K562 (cell line): ENCODE results near the gene DKKL1. TPM values are rescaled to one million over a fixed set of nuclear protein-coding genes. Genes with fewer than 3 reads are reported as not detected.
A peak's percentile ranks its signal among the peaks of the same experiment; 100 is the strongest.

ENCODE experiments used
- BRD9 ChIP-seq: fragments of 450-650 bp; IDR thresholded peaks from 2 replicates; pipeline ENCODE4 v1.6.1; 2018; ENCODE audit warnings: low read depth; ENCODE audit not compliant: partially characterized antibody
- CBFA2T2 ChIP-seq: fragments of 450-650 bp; conservative IDR thresholded peaks from 2 replicates; pipeline ENCODE4 v1.6.1; 2017; ENCODE audit warnings: mild to moderate bottlenecking
- CTCF ChIP-seq, 3 experiments: IDR thresholded peaks in 2 of 3; conservative IDR thresholded peaks in 1 of 3; 2 replicates each; pipeline ENCODE4 v1.5.1; 2011 to 2012; ENCODE audit warnings: low read length in 3 of 3, mild to moderate bottlenecking in 3 of 3, control low read depth in 2 of 3, improper control_type of control experiment in 1 of 3, inconsistent platforms in 1 of 3, low read depth in 1 of 3, mixed read lengths in 1 of 3, moderate library complexity in 1 of 3; ENCODE audit not compliant: insufficient read depth in 2 of 3
- FOS ChIP-seq: IDR thresholded peaks from 3 replicates; pipeline ENCODE4 v1.6.1; 2011; ENCODE audit not compliant: insufficient read length; ENCODE audit errors: extremely low read depth
- LCOR ChIP-seq: sonication (generic); formaldehyde crosslinking; IDR thresholded peaks from 2 replicates; pipeline ENCODE4 v1.8.0; 2022; ENCODE audit warnings: mild to moderate bottlenecking, missing genetic modification reagents
- PRDM10 ChIP-seq: fragments of 450-650 bp; IDR thresholded peaks from 2 replicates; pipeline ENCODE4 v1.6.1; 2018; ENCODE audit not compliant: partially characterized antibody
- RAD21 ChIP-seq, 2 experiments: fragments of 250-450 bp in 1 of 2; fragments of 450-650 bp in 1 of 2; sonication (Bioruptor Pico) in 1 of 2; formaldehyde crosslinking in 1 of 2; IDR thresholded peaks in 1 of 2; conservative IDR thresholded peaks in 1 of 2; 2 replicates each; pipeline versions ENCODE4 v1.4.0 to v1.8.0; 2020 to 2022; ENCODE audit warnings: mild to moderate bottlenecking in 2 of 2, moderate library complexity in 1 of 2
- ZBTB2 ChIP-seq: fragments of 450-650 bp; IDR thresholded peaks from 2 replicates; pipeline ENCODE4 v1.6.1; 2016; ENCODE audit warnings: antibody characterized with exemption
- polyA plus RNA-seq, 8 experiments: library from polyadenylated mRNA; depleted of rRNA in 4 of 8; stranded (reverse) in 5 of 8; unstranded in 3 of 8; fragments of >200 nt; fragmentation: Nextera tagmentation in 2 of 8; fragmentation: Illumina TruSeq in 1 of 8; extraction: Ambion mirVana in 2 of 8; extraction: Trizol in 1 of 8; gene quantifications; 2 replicates each; pipeline versions ENCODE4 v1.2.1 to v1.2.3, GENCODE V29; 2011 to 2014; ENCODE audit warnings: inconsistent platforms in 1 of 8, missing spikeins in 1 of 8
- total RNA-seq, 7 experiments: library from RNA; depleted of rRNA in 6 of 7; stranded (reverse); fragments of >200 nt in 6 of 7; fragmentation: Illumina TruSeq in 2 of 7; extraction: Trizol in 2 of 7; gene quantifications; 2 replicates each; pipeline versions ENCODE4 v1.2.1 to v1.2.3, GENCODE V29; 2011 to 2021; ENCODE audit warnings: low replicate concordance in 1 of 7
- TF ChIP-seq, protein P1 (sequence below): sonication (generic); formaldehyde crosslinking; IDR thresholded peaks from 2 replicates; pipeline ENCODE4 v1.8.0; 2023; ENCODE audit warnings: missing genetic modification reagents, mild to moderate bottlenecking, borderline replicate concordance

The DKKL1 gene
- total and polyA plus RNA-seq, 9 of the 15 experiments (the other 6 are each of a cell fraction or from before 2014, with no cell fraction given), result 0.15 to 1.7 (median 0.52) TPM

GRCh38 chr19:49347835-49348234, 15.8 kb upstream of the DKKL1 start (continued):
- TF ChIP-seq CTCF (IDR thresholded peaks at IDR 0.05 in 2 of 3, conservative IDR thresholded peaks at IDR 0.05 in 1 of 3; ENCODE audit: insufficient read depth in 2 of 3, low read depth in 1 of 3, low read length in 3 of 3), result peak; percentile 43 to 62 (median 52)
- peak; percentile 12 for TF ChIP-seq PRDM10
- TF ChIP-seq LCOR (CRISPR knock-in tag), result peak; percentile 26; the same call in 1 of the 2 replicates
- TF ChIP-seq ZBTB2, result no peak
- TF ChIP-seq BRD9, result no peak
- peak in 1 of 2 experiments; percentile 39; a peak in 2 of 4 replicates for TF ChIP-seq RAD21 (CRISPR knock-in tag; conservative IDR thresholded peaks at IDR 0.05 in 1 of 2, IDR thresholded peaks at IDR 0.05 in 1 of 2)
- TF ChIP-seq, protein P1, sequence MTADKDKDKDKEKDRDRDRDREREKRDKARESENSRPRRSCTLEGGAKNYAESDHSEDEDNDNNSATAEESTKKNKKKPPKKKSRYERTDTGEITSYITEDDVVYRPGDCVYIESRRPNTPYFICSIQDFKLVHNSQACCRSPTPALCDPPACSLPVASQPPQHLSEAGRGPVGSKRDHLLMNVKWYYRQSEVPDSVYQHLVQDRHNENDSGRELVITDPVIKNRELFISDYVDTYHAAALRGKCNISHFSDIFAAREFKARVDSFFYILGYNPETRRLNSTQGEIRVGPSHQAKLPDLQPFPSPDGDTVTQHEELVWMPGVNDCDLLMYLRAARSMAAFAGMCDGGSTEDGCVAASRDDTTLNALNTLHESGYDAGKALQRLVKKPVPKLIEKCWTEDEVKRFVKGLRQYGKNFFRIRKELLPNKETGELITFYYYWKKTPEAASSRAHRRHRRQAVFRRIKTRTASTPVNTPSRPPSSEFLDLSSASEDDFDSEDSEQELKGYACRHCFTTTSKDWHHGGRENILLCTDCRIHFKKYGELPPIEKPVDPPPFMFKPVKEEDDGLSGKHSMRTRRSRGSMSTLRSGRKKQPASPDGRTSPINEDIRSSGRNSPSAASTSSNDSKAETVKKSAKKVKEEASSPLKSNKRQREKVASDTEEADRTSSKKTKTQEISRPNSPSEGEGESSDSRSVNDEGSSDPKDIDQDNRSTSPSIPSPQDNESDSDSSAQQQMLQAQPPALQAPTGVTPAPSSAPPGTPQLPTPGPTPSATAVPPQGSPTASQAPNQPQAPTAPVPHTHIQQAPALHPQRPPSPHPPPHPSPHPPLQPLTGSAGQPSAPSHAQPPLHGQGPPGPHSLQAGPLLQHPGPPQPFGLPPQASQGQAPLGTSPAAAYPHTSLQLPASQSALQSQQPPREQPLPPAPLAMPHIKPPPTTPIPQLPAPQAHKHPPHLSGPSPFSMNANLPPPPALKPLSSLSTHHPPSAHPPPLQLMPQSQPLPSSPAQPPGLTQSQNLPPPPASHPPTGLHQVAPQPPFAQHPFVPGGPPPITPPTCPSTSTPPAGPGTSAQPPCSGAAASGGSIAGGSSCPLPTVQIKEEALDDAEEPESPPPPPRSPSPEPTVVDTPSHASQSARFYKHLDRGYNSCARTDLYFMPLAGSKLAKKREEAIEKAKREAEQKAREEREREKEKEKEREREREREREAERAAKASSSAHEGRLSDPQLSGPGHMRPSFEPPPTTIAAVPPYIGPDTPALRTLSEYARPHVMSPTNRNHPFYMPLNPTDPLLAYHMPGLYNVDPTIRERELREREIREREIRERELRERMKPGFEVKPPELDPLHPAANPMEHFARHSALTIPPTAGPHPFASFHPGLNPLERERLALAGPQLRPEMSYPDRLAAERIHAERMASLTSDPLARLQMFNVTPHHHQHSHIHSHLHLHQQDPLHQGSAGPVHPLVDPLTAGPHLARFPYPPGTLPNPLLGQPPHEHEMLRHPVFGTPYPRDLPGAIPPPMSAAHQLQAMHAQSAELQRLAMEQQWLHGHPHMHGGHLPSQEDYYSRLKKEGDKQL (CRISPR knock-in tag), result no peak
- TF ChIP-seq FOS, result peak; percentile 63
- TF ChIP-seq CBFA2T2, result 0 out of 2 replicates have a peak, but pooled peaks have one; percentile 7
